Coronary artery (tissue), 2 donors: ENCODE measurements around the gene UROC1.
A peak's percentile ranks its signal among the peaks of the same experiment; 100 is the strongest.

Experiments
- DNase-seq: peaks from one replicate; pipeline ENCODE4 v3.0.0-alpha.2; 2017; ENCODE audit warnings: low spot score
- H3K27ac ChIP-seq, 2 donors: fragments of 200-600 bp; sonication (generic); one replicate each; pipeline ENCODE4 v1.5.1; 2016 to 2019
- H3K4me3 ChIP-seq: fragments of 200-600 bp; sonication (generic); 2 replicates; pipeline ENCODE4 v1.5.1; 2016; ENCODE audit warnings: mild to moderate bottlenecking, moderate library complexity
- TF ChIP-seq, protein P1 (sequence below): fragments of 200-600 bp; sonication (generic); IDR thresholded peaks from one replicate; pipeline ENCODE4 v1.5.1; 2019; ENCODE audit warnings: antibody characterized with exemption

The UROC1 gene

DNA sequence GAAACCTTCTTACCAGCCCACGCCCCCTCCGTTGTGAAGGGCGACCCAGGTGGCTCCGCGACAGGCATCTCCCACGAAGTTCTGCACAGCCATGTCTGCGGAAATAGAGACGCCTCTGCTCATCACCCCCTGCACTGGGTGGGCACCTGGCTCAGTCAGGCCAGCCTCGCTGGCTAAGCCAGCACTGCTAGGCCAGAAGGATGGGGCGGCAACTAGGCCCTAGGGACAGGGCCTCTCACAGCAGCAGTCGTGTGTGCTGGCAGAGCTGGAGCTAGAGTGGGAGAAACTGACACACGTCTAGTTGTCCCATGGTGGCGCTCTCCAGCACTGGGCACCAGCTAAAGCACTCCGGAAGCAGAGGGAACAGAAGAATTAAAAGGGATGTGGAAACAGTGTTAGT, 29.4 kb downstream of the UROC1 start:
- TF ChIP-seq, protein P1, sequence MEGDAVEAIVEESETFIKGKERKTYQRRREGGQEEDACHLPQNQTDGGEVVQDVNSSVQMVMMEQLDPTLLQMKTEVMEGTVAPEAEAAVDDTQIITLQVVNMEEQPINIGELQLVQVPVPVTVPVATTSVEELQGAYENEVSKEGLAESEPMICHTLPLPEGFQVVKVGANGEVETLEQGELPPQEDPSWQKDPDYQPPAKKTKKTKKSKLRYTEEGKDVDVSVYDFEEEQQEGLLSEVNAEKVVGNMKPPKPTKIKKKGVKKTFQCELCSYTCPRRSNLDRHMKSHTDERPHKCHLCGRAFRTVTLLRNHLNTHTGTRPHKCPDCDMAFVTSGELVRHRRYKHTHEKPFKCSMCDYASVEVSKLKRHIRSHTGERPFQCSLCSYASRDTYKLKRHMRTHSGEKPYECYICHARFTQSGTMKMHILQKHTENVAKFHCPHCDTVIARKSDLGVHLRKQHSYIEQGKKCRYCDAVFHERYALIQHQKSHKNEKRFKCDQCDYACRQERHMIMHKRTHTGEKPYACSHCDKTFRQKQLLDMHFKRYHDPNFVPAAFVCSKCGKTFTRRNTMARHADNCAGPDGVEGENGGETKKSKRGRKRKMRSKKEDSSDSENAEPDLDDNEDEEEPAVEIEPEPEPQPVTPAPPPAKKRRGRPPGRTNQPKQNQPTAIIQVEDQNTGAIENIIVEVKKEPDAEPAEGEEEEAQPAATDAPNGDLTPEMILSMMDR: no peak
- H3K4me3 ChIP-seq: no peak overlapping the region
- no peak for DNase-seq
- H3K27ac ChIP-seq: no peak overlapping the region

DNA sequence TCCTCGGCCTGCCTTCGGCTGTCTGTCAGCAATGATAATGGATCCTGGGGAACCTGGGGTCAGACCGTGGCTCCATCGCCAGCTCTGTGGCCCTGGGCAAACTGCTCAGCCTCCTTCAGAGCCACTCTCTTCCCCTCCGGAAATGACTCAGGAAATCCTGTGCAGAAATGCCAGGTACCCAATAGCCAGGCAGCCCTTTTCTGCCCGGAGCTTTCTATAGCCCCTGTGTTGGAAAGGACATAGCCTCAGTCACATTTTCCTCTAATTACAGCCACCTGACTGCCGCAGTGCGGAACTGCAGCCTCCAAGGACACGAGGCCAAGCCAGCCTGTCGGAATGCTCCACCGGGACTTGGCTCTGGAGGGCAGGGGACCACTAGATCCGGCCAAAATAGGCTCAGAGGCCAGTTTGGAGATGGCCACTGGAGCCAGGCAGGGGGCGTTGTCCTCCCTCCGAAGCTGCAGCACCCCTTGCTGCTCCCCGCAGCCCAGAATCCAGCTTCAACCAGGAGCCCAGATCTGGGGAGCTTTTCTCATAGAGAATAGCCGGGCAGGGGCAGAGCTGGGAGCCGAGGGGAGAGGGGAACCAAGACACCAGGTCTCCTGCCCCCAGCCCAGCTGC, 30.3 kb downstream of the UROC1 start:
- H3K27ac ChIP-seq: no peak overlapping the region
- DNase-seq: no peak
- TF ChIP-seq, protein P1: no peak
- H3K4me3 ChIP-seq: no peak overlapping the region

DNA sequence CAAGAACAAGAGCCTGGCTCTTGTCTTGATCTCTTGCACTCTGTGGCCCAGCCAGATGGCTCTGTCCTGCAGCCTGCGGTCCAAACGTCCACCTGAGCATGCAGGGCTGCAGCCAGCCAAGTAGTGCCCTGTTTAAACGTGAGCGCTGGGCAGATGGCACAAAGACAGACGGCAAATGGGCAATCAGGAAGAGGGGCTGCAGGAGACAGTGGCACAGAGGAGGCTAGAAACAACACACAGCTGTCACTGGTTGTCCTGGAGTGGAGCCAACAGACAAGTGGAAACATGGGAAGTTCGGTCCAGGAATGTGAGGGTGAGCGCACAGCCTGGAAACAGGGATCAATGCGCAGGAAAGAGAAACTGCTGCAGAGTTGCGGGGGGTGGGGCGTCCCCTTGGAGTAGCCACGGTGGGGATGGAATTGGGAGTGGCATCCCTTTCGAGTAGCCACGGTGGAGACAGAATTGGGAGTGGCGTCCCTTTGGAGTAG, 31.2 kb downstream of the UROC1 start:
- DNase-seq: no peak
- Histone ChIP-seq H3K4me3 (no peak overlapping the region), H3K27ac (peak overlapping the region in 1 of 2 donors; percentile 2)
- TF ChIP-seq, protein P1: no peak

DNA sequence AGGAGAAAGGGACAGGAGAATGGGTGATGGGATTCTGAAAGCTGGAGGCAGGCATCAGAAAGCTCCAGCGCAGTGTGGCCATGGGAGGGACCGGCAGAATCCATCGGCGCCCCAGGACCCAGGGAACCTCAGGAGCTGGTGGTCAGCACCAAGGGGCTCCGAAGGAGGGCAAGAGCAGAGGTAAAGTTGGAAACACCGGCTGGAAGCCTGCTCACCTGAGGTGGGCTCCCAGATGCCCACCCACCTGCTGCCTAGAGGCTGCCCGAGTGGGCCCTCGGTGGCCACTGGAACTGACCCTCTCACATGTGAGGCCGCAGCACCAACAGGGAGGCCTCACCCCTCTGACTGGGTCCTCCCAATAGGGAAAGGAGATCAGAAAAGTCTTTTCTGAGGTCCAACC, 31.6 kb downstream of the UROC1 start:
- Histone ChIP-seq H3K4me3 (no peak overlapping the region), H3K27ac (no peak overlapping the region)
- TF ChIP-seq, protein P1: no peak
- DNase-seq: no peak

DNA sequence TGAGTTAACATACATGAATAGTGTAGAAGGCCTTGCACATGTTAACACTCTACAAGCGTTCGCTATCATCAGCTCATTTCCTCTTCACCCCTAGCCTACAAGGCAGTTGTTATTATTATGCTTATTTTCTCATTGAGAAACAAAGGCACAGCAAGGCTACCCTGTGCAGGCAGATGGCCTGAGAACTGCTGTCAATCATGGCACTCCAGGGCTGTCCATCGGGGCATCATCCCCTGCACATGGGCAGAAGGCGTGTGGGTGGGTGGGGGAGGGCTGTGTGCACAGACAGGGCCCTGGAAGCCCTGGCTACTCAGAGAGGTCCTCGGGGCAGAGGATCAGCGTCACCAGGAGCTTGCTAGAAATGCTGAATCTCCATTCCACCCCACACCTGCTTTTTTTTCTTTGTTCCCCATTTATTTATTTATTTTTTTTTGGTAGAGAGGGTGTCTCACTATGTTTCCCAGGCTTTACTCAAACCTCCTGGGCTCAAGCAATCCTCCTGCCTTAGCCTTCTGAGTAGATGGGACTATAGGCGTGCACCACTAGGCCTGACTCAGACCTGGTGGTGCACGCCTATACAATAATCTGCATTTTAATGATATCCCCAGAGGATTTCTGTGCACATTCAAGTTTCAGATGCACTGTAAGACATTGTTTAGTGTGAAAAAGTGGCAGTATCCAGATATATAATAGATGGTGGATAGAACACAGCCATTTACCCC, 32.2 kb downstream of the UROC1 start:
- no peak for DNase-seq

DNA sequence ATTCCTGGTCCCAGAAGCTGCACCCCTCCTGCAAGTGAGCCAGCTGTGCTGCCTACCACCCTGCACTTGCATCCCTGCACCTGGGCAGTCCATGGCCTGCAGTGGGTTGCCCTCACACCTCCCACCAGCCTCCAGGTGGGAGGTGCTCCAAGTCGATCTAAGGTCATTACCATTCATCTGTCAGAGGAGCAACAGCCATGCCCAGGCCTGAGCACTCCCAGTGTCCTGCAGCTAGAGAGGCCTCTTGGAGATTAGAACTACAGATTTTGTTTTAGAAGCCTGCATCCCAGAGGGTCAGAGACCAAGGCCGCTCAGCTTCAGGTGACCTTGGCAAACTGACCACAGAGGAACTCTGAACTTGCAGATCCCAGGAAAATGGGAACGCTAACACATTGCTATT, 32.9 kb downstream of the UROC1 start:
- no peak for DNase-seq
- Histone ChIP-seq H3K4me3 (no peak overlapping the region), H3K27ac (no peak overlapping the region)
- TF ChIP-seq, protein P1: no peak

More for the DNA sequence above, 32.2 kb downstream of the UROC1 start:
- TF ChIP-seq, protein P1: no peak
- no peak overlapping the region for H3K4me3 ChIP-seq
- no peak overlapping the region for H3K27ac ChIP-seq

DNA sequence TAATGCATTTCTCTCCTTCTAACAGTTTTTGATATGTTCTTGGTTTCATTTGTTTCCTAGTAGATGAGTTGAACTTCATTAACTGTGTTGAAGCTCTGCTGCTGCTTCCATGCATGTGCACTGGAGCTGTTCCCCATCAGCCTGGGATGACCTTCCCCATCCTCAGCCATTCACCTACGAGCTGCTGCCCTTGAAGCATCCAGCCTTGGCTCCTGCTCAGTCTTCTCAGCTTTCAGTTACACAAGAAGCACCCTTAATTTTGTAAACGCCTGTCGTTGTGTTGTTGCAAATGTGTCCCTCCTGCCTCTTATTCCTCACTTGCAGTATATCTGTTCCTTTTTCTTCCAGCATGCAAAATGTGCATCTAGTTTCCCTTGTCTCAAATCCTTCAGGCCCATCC, 33.4 kb downstream of the UROC1 start:
- H3K27ac ChIP-seq: no peak overlapping the region
- TF ChIP-seq, protein P1: no peak
- no peak for DNase-seq
- no peak overlapping the region for H3K4me3 ChIP-seq
